A673 (cell line): ENCODE data around the gene P2RX5. TPM values are rescaled to one million over a fixed set of nuclear protein-coding genes. Genes with fewer than 3 reads are reported as not detected.

ENCODE experiments used
- BruUV-seq: library from RNA; stranded (reverse); fragments of 400-500 nt; replicated peaks from 2 replicates; lab custom pipeline; 2021; lab: Mats Ljungman, UMichigan
- CTCF ChIA-PET: fragments of 300-600 bp; sonication (Branson Sonifier 250); formaldehyde crosslinking; loops from one replicate; lab custom pipeline; 2022; ENCODE audit warnings: antibody characterized with exemption; lab: Charles Lee
- POLR2A ChIA-PET: fragments of 300-600 bp; sonication (Branson Sonifier 250); formaldehyde crosslinking; loops from one replicate; lab custom pipeline; 2022; ENCODE audit warnings: antibody characterized with exemption; ENCODE audit not compliant: low non-redundant PET; lab: Charles Lee
- DNase-seq: peaks from one replicate; pipeline ENCODE4 v3.0.0-alpha.2; 2015; ENCODE audit warnings: low spot score
- H3K27ac ChIP-seq: fragments of 200-600 bp; sonication (generic); 2 replicates; pipeline ENCODE4 v1.5.1; 2016; ENCODE audit warnings: mixed run types, low read depth, mild to moderate bottlenecking, mixed read lengths, antibody characterized with exemption, low read length; ENCODE audit not compliant: poor library complexity, severe bottlenecking
- H3K27me3 ChIP-seq: fragments of 200-600 bp; sonication (generic); replicated peaks from 2 replicates; pipeline ENCODE4 v1.6.1; 2017; ENCODE audit warnings: mixed run types, low read depth, mild to moderate bottlenecking, mixed read lengths, antibody characterized with exemption, low read length; ENCODE audit not compliant: insufficient read depth, poor library complexity
- H3K36me3 ChIP-seq: fragments of 200-600 bp; sonication (generic); 2 replicates; pipeline ENCODE4 v1.6.1; 2016; ENCODE audit warnings: mixed run types, mild to moderate bottlenecking, mixed read lengths, antibody characterized with exemption, low read length; ENCODE audit not compliant: insufficient read depth, poor library complexity, severe bottlenecking
- H3K4me1 ChIP-seq: fragments of 200-600 bp; sonication (generic); 2 replicates; pipeline ENCODE4 v1.6.1; 2017; ENCODE audit warnings: mixed run types, mild to moderate bottlenecking, mixed read lengths, antibody characterized with exemption, low read length; ENCODE audit not compliant: insufficient read depth, poor library complexity, severe bottlenecking
- H3K4me3 ChIP-seq: fragments of 200-600 bp; sonication (generic); 2 replicates; pipeline ENCODE4 v1.5.1; 2016; ENCODE audit warnings: low read depth, mixed run types, mild to moderate bottlenecking, mixed read lengths, low read length; ENCODE audit not compliant: poor library complexity, severe bottlenecking
- H3K9me3 ChIP-seq: fragments of 200-600 bp; sonication (generic); 2 replicates; pipeline ENCODE4 v1.6.1; 2016; ENCODE audit warnings: mixed run types, low read depth, mild to moderate bottlenecking, mixed read lengths, antibody characterized with exemption, low read length; ENCODE audit not compliant: poor library complexity, severe bottlenecking
- EZH2 ChIP-seq: fragments of 200-600 bp; sonication (generic); IDR thresholded peaks from 2 replicates; pipeline ENCODE4 v1.6.1; 2017; ENCODE audit warnings: borderline replicate concordance, low read depth, mild to moderate bottlenecking, mixed read lengths, antibody characterized with exemption, low read length; ENCODE audit not compliant: poor library complexity, severe bottlenecking
- intact Hi-C: fragments of 100-400 bp; cut with micrococcal nuclease; formaldehyde crosslinking; loops from one replicate; pipeline ENCODE4 v1.10.0; 2022; ENCODE audit not compliant: unreplicated experiment
- total RNA-seq: library from RNA; stranded (reverse); gene quantifications from 2 replicates; pipeline ENCODE4 v1.2.3, GENCODE V29; 2021
- TF ChIP-seq, protein P1 (sequence below): fragments of 300-800, 200-600 bp; sonication (generic); conservative IDR thresholded peaks from 2 replicates; pipeline ENCODE4 v1.5.1; 2017; ENCODE audit warnings: low read depth, mild to moderate bottlenecking, antibody characterized with exemption, low read length, moderate library complexity, mixed read lengths

P2RX5 gene
- total RNA-seq, 1 experiment from 2014 or later: 0.45 TPM

GRCh38 chr17:3630781-3631180 is 65.2 kb downstream of the P2RX5 start:
- ChIA-PET CTCF (no interaction called here), POLR2A (no interaction called here)
- Histone ChIP-seq H3K27ac (no peak overlapping the region), H3K4me3 (no peak overlapping the region), H3K9me3 (no peaks in the 10 kb centered on the region), H3K27me3 (no peaks in the 10 kb centered on the region), H3K4me1 (no peaks in the 10 kb centered on the region), H3K36me3 (peaks cover 9% of the 10 kb centered on the region)
- no TSS peak for BruUV-seq
- no peak for DNase-seq
- TF ChIP-seq, protein P1, sequence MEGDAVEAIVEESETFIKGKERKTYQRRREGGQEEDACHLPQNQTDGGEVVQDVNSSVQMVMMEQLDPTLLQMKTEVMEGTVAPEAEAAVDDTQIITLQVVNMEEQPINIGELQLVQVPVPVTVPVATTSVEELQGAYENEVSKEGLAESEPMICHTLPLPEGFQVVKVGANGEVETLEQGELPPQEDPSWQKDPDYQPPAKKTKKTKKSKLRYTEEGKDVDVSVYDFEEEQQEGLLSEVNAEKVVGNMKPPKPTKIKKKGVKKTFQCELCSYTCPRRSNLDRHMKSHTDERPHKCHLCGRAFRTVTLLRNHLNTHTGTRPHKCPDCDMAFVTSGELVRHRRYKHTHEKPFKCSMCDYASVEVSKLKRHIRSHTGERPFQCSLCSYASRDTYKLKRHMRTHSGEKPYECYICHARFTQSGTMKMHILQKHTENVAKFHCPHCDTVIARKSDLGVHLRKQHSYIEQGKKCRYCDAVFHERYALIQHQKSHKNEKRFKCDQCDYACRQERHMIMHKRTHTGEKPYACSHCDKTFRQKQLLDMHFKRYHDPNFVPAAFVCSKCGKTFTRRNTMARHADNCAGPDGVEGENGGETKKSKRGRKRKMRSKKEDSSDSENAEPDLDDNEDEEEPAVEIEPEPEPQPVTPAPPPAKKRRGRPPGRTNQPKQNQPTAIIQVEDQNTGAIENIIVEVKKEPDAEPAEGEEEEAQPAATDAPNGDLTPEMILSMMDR: no peak
- no peak for TF ChIP-seq EZH2
- intact Hi-C loops: no loop called here

DNA sequence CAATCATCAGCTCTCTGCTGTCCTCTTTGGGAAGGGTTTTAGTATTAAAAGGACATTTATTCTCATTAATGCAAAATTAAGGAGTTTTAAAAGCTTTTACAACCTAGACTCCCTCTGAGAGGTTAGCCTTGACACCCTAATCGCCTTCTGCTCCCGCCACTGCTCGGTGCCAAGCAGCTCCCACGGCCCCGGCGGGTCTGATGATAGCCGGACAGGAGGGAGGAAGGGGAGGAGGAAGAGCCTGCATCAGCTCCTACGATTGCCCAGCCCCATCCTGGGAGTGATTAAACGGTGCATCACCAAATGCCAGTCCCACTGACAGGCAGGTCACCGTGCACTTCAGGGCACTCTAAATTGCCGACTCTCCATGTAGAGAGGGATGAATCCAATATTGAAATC is 68.2 kb downstream of the P2RX5 start:
- no peak for DNase-seq
- TF ChIP-seq, protein P1: no peak
- no peak for TF ChIP-seq EZH2
- no peaks in the 10 kb centered on the region for H3K9me3 ChIP-seq
- no TSS peak for BruUV-seq
- no peaks in the 10 kb centered on the region for H3K4me1 ChIP-seq
- H3K27ac ChIP-seq: no peak overlapping the region
- ChIA-PET CTCF (no interaction called here), POLR2A (no interaction called here)
- H3K4me3 ChIP-seq: no peak overlapping the region
- H3K36me3 ChIP-seq: peaks cover 16% of the 10 kb centered on the region
- intact Hi-C loops: no loop called here
- H3K27me3 ChIP-seq: no peaks in the 10 kb centered on the region

- intact Hi-C loops: no loop called here
- H3K4me3 ChIP-seq: no peak overlapping the region
- DNase-seq: no peak
- TF ChIP-seq, protein P1: no peak
- no peak for TF ChIP-seq EZH2
- no TSS peak for BruUV-seq
- no peaks in the 10 kb centered on the region for H3K27me3 ChIP-seq
- no peak overlapping the region for H3K27ac ChIP-seq
- no peaks in the 10 kb centered on the region for H3K4me1 ChIP-seq
- ChIA-PET POLR2A (no interaction called here), CTCF (no interaction called here)
- H3K36me3 ChIP-seq: peaks cover 20% of the 10 kb centered on the region
- H3K9me3 ChIP-seq: no peaks in the 10 kb centered on the region
These were observed 68.9 kb downstream of the P2RX5 start for GRCh38 chr17:3626831-3627768.

Other genes starting within 250 kb of the P2RX5 start
- gene SPATA22, start 224.3 kb downstream of the P2RX5 start, total RNA-seq: not detected in 2 replicates
- not detected in 2 replicates for gene ASPA, start 220.2 kb downstream of the P2RX5 start, total RNA-seq
- gene TRPV3, start 138.3 kb downstream of the P2RX5 start, total RNA-seq: 0.13 and 0.24 TPM in 2 replicates
- gene TRPV1, start 86.7 kb downstream of the P2RX5 start, total RNA-seq: 1.0 and 1.9 TPM in 2 replicates
- gene SHPK, start 59.9 kb downstream of the P2RX5 start, total RNA-seq: 20.0 and 22.2 TPM in 2 replicates
- 12.6 and 14.3 TPM in 2 replicates for gene CTNS, start 59.4 kb downstream of the P2RX5 start, total RNA-seq
- gene TAX1BP3, start 27.6 kb downstream of the P2RX5 start, total RNA-seq: 79.0 and 92.5 TPM in 2 replicates
- gene EMC6, start 27.3 kb downstream of the P2RX5 start, total RNA-seq: 68.7 and 70.9 TPM in 2 replicates
- gene HASPIN, start 27.7 kb upstream of the P2RX5 start, total RNA-seq: 30.1 and 31.4 TPM in 2 replicates
- gene ITGAE, start 105.0 kb upstream of the P2RX5 start, total RNA-seq: 52.0 and 60.2 TPM in 2 replicates
- gene NCBP3, start 150.1 kb upstream of the P2RX5 start, total RNA-seq: 59.9 and 68.0 TPM in 2 replicates
- gene CAMKK1, start 196.9 kb upstream of the P2RX5 start, total RNA-seq: 6.1 and 8.3 TPM in 2 replicates
- 0.24 and 0.39 TPM in 2 replicates for gene P2RX1, start 220.3 kb upstream of the P2RX5 start, total RNA-seq